ENCODE measurements around the gene C1orf210. TPM values are rescaled to one million over a fixed set of nuclear protein-coding genes. Genes with fewer than 3 reads are reported as not detected.

The C1orf210 gene
- total RNA-seq, 1 experiment from 2014 or later = 7.6 TPM

- BruUV-seq (replicated peaks) = no TSS peak
- CTCF ChIA-PET = no interaction called here
- H3K9ac ChIP-seq (ENCODE audit: low read length) = no peak overlapping the region
- no peaks in the 10 kb centered on the region for H4K20me1 ChIP-seq (ENCODE audit: insufficient read depth)
- H3K9me2 ChIP-seq (ENCODE audit: insufficient read depth) = no peaks in the 10 kb centered on the region
- intact Hi-C loops (cut with micrococcal nuclease) = no loop called here
- H3K4me2 ChIP-seq (ENCODE audit: low read length) = no peak overlapping the region
- no peak for TF ChIP-seq EZH2 (IDR thresholded peaks at IDR 0.05)
- no peak for TF ChIP-seq YY1 (IDR thresholded peaks at IDR 0.05; ENCODE audit: extremely low read depth, insufficient replicate concordance, low read depth, low read length)
- TF ChIP-seq ELF1 (IDR thresholded peaks at IDR 0.05; ENCODE audit: borderline replicate concordance, low read depth) = no peak
- no peak for TF ChIP-seq EGR1 (IDR thresholded peaks at IDR 0.05; ENCODE audit: low read depth)
- no peak for TF ChIP-seq FOSL1 (IDR thresholded peaks at IDR 0.05; ENCODE audit: low read depth)
- no peak for TF ChIP-seq EZH2phosphoT487 (IDR thresholded peaks at IDR 0.05; ENCODE audit: borderline replicate concordance)
- TF ChIP-seq SIN3A (IDR thresholded peaks at IDR 0.05; ENCODE audit: low read depth) = no peak
- TF ChIP-seq TCF7L2 (IDR thresholded peaks at IDR 0.05; ENCODE audit: borderline replicate concordance, extremely low read depth, insufficient read depth, insufficient read length) = no peak
- TF ChIP-seq POLR2A (IDR thresholded peaks at IDR 0.05; ENCODE audit: borderline replicate concordance, extremely low read depth, insufficient read depth, insufficient read length) = no peak
- no peak for TF ChIP-seq REST (IDR thresholded peaks at IDR 0.05; ENCODE audit: low read depth)
- no peak for TF ChIP-seq MAX (IDR thresholded peaks at IDR 0.05)
- no peak for TF ChIP-seq RAD21 (IDR thresholded peaks at IDR 0.05; ENCODE audit: low read depth)
- no peak for TF ChIP-seq SRF (IDR thresholded peaks at IDR 0.05; ENCODE audit: low read depth)
- DNase-seq (ENCODE audit: low read depth, low spot score) = no peak
- H3K79me2 ChIP-seq (ENCODE audit: insufficient read depth, low read length) = no peaks in the 10 kb centered on the region
- no peak overlapping the region for H3K27ac ChIP-seq (ENCODE audit: low read depth, low read length)
- no peak overlapping the region for H3K4me3 ChIP-seq (replicated peaks in 1 of 2; ENCODE audit: low read depth in 1 of 2, low read length in 2 of 2)
- H3K9me3 ChIP-seq (ENCODE audit: control insufficient read depth in 1 of 2, insufficient read depth in 1 of 2, low read depth in 1 of 2, low read length in 2 of 2) = no peaks in the 10 kb centered on the region
- H3K27me3 ChIP-seq (ENCODE audit: insufficient read depth, low read length) = no peaks in the 10 kb centered on the region
- H3K4me1 ChIP-seq (ENCODE audit: control insufficient read depth in 1 of 2, insufficient read depth in 2 of 2, low read length in 2 of 2) = peaks cover 15 to 32% of the 10 kb centered on the region in 2 experiments
- POLR2A ChIA-PET = no interaction called here
- no peaks in the 10 kb centered on the region for H3K36me3 ChIP-seq (ENCODE audit: control insufficient read depth in 1 of 2, insufficient read depth in 2 of 2, low read length in 2 of 2)
- ATAC-seq = no peak
- RAD21 ChIA-PET (ENCODE audit: low non-redundant PET in 1 of 2, low total read pairs in 2 of 2, uncharacterized antibody in 2 of 2, unreplicated experiment in 2 of 2) = no interaction called here
- H2AFZ ChIP-seq (ENCODE audit: low read depth, low read length, poor library complexity, severe bottlenecking) = no peak overlapping the region
Measured at GRCh38 chr1:43272161-43272560, 13.2 kb downstream of the C1orf210 start.
